Fibroblast of the aortic adventitia (primary cell): ENCODE measurements around the gene WNK2. TPM values are rescaled to one million over a fixed set of nuclear protein-coding genes. Genes with fewer than 3 reads are reported as not detected.

Source experiments
- DNase-seq: peaks from one replicate; pipeline ENCODE4 v3.0.0-alpha.2; 2010; ENCODE audit warnings: low read depth
- H3K4me3 ChIP-seq: 2 replicates; pipeline ENCODE4 v1.5.1; 2011; ENCODE audit warnings: low read depth, mild to moderate bottlenecking, control low read depth, low read length, moderate library complexity
- CTCF ChIP-seq: IDR thresholded peaks from 2 replicates; pipeline ENCODE4 v1.5.1; 2011; ENCODE audit warnings: mild to moderate bottlenecking, low read length, control low read depth, inconsistent platforms; ENCODE audit not compliant: insufficient read depth
- total RNA-seq: library from RNA; depleted of rRNA; stranded (reverse); fragments of >200 nt; gene quantifications from 2 replicates; pipeline ENCODE4 v1.2.3, GENCODE V29; 2012; ENCODE audit warnings: low replicate concordance

WNK2 gene
- total RNA-seq, 1 donor = not detected

- TF ChIP-seq CTCF = no peak
- no peak overlapping the region for H3K4me3 ChIP-seq
- DNase-seq = no peak
Measured at GRCh38 chr9:93308676-93309075, 124.7 kb downstream of the WNK2 start.

GRCh38 chr9:93309889-93310425 lies 126.0 kb downstream of the WNK2 start:
- no peak overlapping the region for H3K4me3 ChIP-seq
- TF ChIP-seq CTCF = no peak
- DNase-seq = no peak

GRCh38 chr9:93315118-93315517 lies 131.2 kb downstream of the WNK2 start:
- no peak for DNase-seq
- H3K4me3 ChIP-seq = no peak overlapping the region
- TF ChIP-seq CTCF = no peak

GRCh38 chr9:93315960-93316359 lies 132.0 kb downstream of the WNK2 start:
- no peak for DNase-seq
- H3K4me3 ChIP-seq = no peak overlapping the region
- no peak for TF ChIP-seq CTCF

- DNase-seq = no peak
- TF ChIP-seq CTCF = no peak
- H3K4me3 ChIP-seq = no peak overlapping the region
Measured at GRCh38 chr9:93316726-93317494, 133.0 kb downstream of the WNK2 start.

GRCh38 chr9:93317495-93318094 lies 133.7 kb downstream of the WNK2 start:
- TF ChIP-seq CTCF = no peak
- no peak overlapping the region for H3K4me3 ChIP-seq

More at GRCh38 chr9:93317495-93318094, 133.7 kb downstream of the WNK2 start:
- no peak for DNase-seq
